A549 (cell line): ENCODE measurements around the gene DYNC2I2. TPM values are rescaled to one million over a fixed set of nuclear protein-coding genes. Genes with fewer than 3 reads are reported as not detected.

Experiments used
- ATAC-seq, 2 experiments: fragments of 200-7000 bp in 1 of 2; fragments of >200 bp in 1 of 2; cut with Nextera tagmentation in 1 of 2; cut with Tn5 transposase in 1 of 2; 3 replicates each; pipeline versions ENCODE4 v1.8.0 to v1.9.1; 2018 to 2020; ENCODE audit warnings: mild to moderate bottlenecking in 1 of 2, moderate library complexity in 1 of 2
- CTCF ChIA-PET: fragments of 300-600 bp; sonication (Branson Sonifier 250); formaldehyde crosslinking; extraction: SDS; loops from one replicate; lab custom pipeline; 2021; ENCODE audit warnings: antibody characterized with exemption, inconsistent platforms; lab: Yijun Ruan, JAX
- POLR2A ChIA-PET: fragments of 350-600 bp; formaldehyde crosslinking; extraction: SDS; loops from one replicate; lab custom pipeline; 2021; ENCODE audit warnings: antibody characterized with exemption, inconsistent platforms; lab: Yijun Ruan, JAX
- DNase-seq, 2 experiments: peaks; one replicate each; pipeline versions ENCODE4 v3.0.0 to v3.0.0-alpha.2; 2011 to 2016; ENCODE audit warnings: low read depth in 1 of 2, low spot score in 1 of 2
- FAIRE-seq: peaks from 2 replicates; lab custom pipeline; 2011; peaks lifted over from hg19 to GRCh38; lab: Jason Lieb, UNC
- H3K27ac ChIP-seq, 2 experiments: fragments of >200 bp; sonication (Bioruptor Twin); formaldehyde crosslinking; 3 replicates each; pipeline ENCODE4 v1.5.1; 2016 to 2017
- H3K4me1 ChIP-seq: fragments of >200 bp; sonication (Bioruptor Twin); formaldehyde crosslinking; 3 replicates; pipeline ENCODE4 v1.6.1; 2016
- H3K4me2 ChIP-seq: fragments of >200 bp; sonication (Bioruptor Twin); formaldehyde crosslinking; 3 replicates; pipeline ENCODE4 v1.6.1; 2016
- H3K4me3 ChIP-seq: fragments of >200 bp; sonication (Bioruptor Twin); formaldehyde crosslinking; 3 replicates; pipeline ENCODE4 v1.5.1; 2016
- H3K9me3 ChIP-seq: fragments of >200 bp; sonication (Bioruptor Twin); formaldehyde crosslinking; 3 replicates; pipeline ENCODE4 v1.6.1; 2016
- BHLHE40 ChIP-seq: IDR thresholded peaks from 2 replicates; pipeline ENCODE4 v1.6.1; 2012; ENCODE audit warnings: low read depth, low read length, inconsistent platforms
- CBX8 ChIP-seq: fragments of 200-600 bp; sonication (generic); IDR thresholded peaks from 2 replicates; pipeline ENCODE4 v1.6.1; 2016
- CEBPB ChIP-seq, 2 experiments: fragments of >200 bp in 1 of 2; sonication (Bioruptor Twin) in 1 of 2; formaldehyde crosslinking in 1 of 2; IDR thresholded peaks; 2 replicates each; pipeline ENCODE4 v1.6.1; 2012 to 2016
- CHD2 ChIP-seq: fragments of 150-350 bp; IDR thresholded peaks from 2 replicates; pipeline ENCODE4 v1.6.1; 2014; ENCODE audit warnings: low read length; ENCODE audit not compliant: partially characterized antibody
- EHF ChIP-seq: fragments of 250-450 bp; sonication (Bioruptor Pico); IDR thresholded peaks from 2 replicates; pipeline ENCODE4 v1.5.0; 2020; ENCODE audit warnings: mild to moderate bottlenecking
- EHMT2 ChIP-seq: fragments of 200-600 bp; sonication (generic); IDR thresholded peaks from 2 replicates; pipeline ENCODE4 v1.6.1; 2016; ENCODE audit warnings: antibody characterized with exemption, low read depth, mild to moderate bottlenecking, moderate library complexity
- FOSB ChIP-seq: fragments of 250-450 bp; sonication (Bioruptor Pico); IDR thresholded peaks from 2 replicates; pipeline ENCODE4 v1.5.0; 2020; ENCODE audit warnings: mild to moderate bottlenecking, moderate library complexity
- FOSL2 ChIP-seq, 2 experiments: fragments of 450-650 bp in 1 of 2; fragments of >200 bp in 1 of 2; sonication (Bioruptor Twin) in 1 of 2; formaldehyde crosslinking; IDR thresholded peaks; 2 replicates each; pipeline versions ENCODE4 v1.5.0 to v1.6.1; 2016 to 2020; ENCODE audit warnings: mild to moderate bottlenecking in 1 of 2, moderate library complexity in 1 of 2
- FOXS1 ChIP-seq: fragments of 250-450 bp; sonication (Bioruptor Pico); IDR thresholded peaks from 2 replicates; pipeline ENCODE4 v1.5.0; 2020; ENCODE audit warnings: mild to moderate bottlenecking, moderate library complexity
- GATA3 ChIP-seq: IDR thresholded peaks from 2 replicates; pipeline ENCODE4 v1.6.1; 2012; ENCODE audit warnings: borderline replicate concordance
- HEYL ChIP-seq: fragments of 250-450 bp; sonication (Bioruptor Pico); IDR thresholded peaks from 2 replicates; pipeline ENCODE4 v1.8.0; 2021; ENCODE audit warnings: mild to moderate bottlenecking, moderate library complexity
- HOXA7 ChIP-seq: fragments of 250-450 bp; sonication (Bioruptor Pico); IDR thresholded peaks from 2 replicates; pipeline ENCODE4 v1.5.0; 2020; ENCODE audit warnings: mild to moderate bottlenecking, moderate library complexity
- JUN ChIP-seq, 2 experiments: fragments of >200 bp; sonication (Bioruptor Twin); formaldehyde crosslinking; IDR thresholded peaks; 2 replicates in 1 of 2; 3 replicates in 1 of 2; pipeline ENCODE4 v1.6.1; 2016 to 2017
- KDM1A ChIP-seq: fragments of 200-600 bp; sonication (generic); IDR thresholded peaks from 2 replicates; pipeline ENCODE4 v1.6.1; 2016; ENCODE audit warnings: low read depth, mild to moderate bottlenecking
- MAFK ChIP-seq: fragments of 450-650 bp; IDR thresholded peaks from 2 replicates; pipeline ENCODE4 v1.6.1; 2014; ENCODE audit not compliant: partially characterized antibody
- MAZ ChIP-seq: fragments of 150-350 bp; IDR thresholded peaks from 2 replicates; pipeline ENCODE4 v1.6.1; 2014; ENCODE audit warnings: antibody characterized with exemption, low read depth, low read length, borderline replicate concordance
- NFE2L2 ChIP-seq: fragments of 150-350 bp; conservative IDR thresholded peaks from 2 replicates; pipeline ENCODE4 v1.6.1; 2014; ENCODE audit warnings: low read length
- POLR2AphosphoS2 ChIP-seq: conservative IDR thresholded peaks from 2 replicates; pipeline ENCODE4 v1.6.1; 2012; ENCODE audit warnings: low read length, improper control_type of control experiment, inconsistent platforms
- RARB ChIP-seq: fragments of 250-450 bp; sonication (Bioruptor Pico); IDR thresholded peaks from 2 replicates; pipeline ENCODE4 v1.8.0; 2021; ENCODE audit warnings: mild to moderate bottlenecking, moderate library complexity
- RCOR1 ChIP-seq: fragments of 150-350 bp; IDR thresholded peaks from 2 replicates; pipeline ENCODE4 v1.6.1; 2014; ENCODE audit warnings: antibody characterized with exemption, low read length, low read depth
- SMC3 ChIP-seq: fragments of >200 bp; sonication (Bioruptor Twin); formaldehyde crosslinking; IDR thresholded peaks from 3 replicates; pipeline ENCODE4 v1.6.1; 2018; ENCODE audit warnings: inconsistent platforms
- SREBF2 ChIP-seq: fragments of 450-650 bp; IDR thresholded peaks from 2 replicates; pipeline ENCODE4 v1.6.1; 2014; ENCODE audit warnings: mild to moderate bottlenecking, moderate library complexity
- TP53 ChIP-seq: fragments of 250-450 bp; sonication (Bioruptor Pico); IDR thresholded peaks from 2 replicates; pipeline ENCODE4 v1.5.0; 2021; ENCODE audit warnings: mild to moderate bottlenecking, moderate library complexity
- ZC3H11A ChIP-seq: fragments of 450-650 bp; IDR thresholded peaks from 2 replicates; pipeline ENCODE4 v1.6.1; 2014; ENCODE audit warnings: antibody characterized with exemption, mild to moderate bottlenecking
- ZFP36 ChIP-seq: fragments of 450-650 bp; IDR thresholded peaks from 2 replicates; pipeline ENCODE4 v1.6.1; 2014; ENCODE audit warnings: borderline replicate concordance; ENCODE audit not compliant: partially characterized antibody
- ZNF302 ChIP-seq: fragments of 250-450 bp; sonication (Bioruptor Pico); IDR thresholded peaks from 2 replicates; pipeline ENCODE4 v1.9.0; 2021; ENCODE audit warnings: inconsistent platforms, mild to moderate bottlenecking, moderate library complexity
- ZSCAN20 ChIP-seq: fragments of 250-450 bp; sonication (Bioruptor Pico); IDR thresholded peaks from 2 replicates; pipeline ENCODE4 v1.8.0; 2022; ENCODE audit warnings: mild to moderate bottlenecking, moderate library complexity
- WGBS: methylation state at CpG from one replicate; pipeline ENCODE4 v1.1.6; 2017; ENCODE audit errors: missing lambda C conversion rate; 5-methylcytosine and 5-hydroxymethylcytosine counted together
- polyA plus RNA-seq, 4 experiments: library from polyadenylated mRNA; depleted of rRNA in 3 of 4; stranded (reverse); fragments of >200 nt; fragmentation: RNase III in 1 of 4; extraction: RNeasy Plus Mini Kit Qiagen cat#74134 plus additional on column Dnase treatment in 1 of 4; gene quantifications; 2 replicates in 3 of 4; 3 replicates in 1 of 4; pipeline ENCODE4 v1.2.3, GENCODE V29; 2011 to 2017
- TF ChIP-seq, protein P1 (sequence below): fragments of 250-450 bp; sonication (Bioruptor Pico); IDR thresholded peaks from 2 replicates; pipeline ENCODE4 v1.5.0; 2020; ENCODE audit warnings: low read depth, mild to moderate bottlenecking, moderate library complexity
- TF ChIP-seq, protein P2 (sequence below): fragments of 150-350 bp; IDR thresholded peaks from 2 replicates; pipeline ENCODE4 v1.6.1; 2014; ENCODE audit warnings: low read depth, mild to moderate bottlenecking, low read length
- TF ChIP-seq, protein P3 (sequence below): fragments of >200 bp; sonication (Bioruptor Twin); formaldehyde crosslinking; IDR thresholded peaks from 3 replicates; pipeline ENCODE4 v1.6.1; 2016

The DYNC2I2 gene
- polyA plus RNA-seq, 2 of the 4 experiments (the other 2 are of a cell fraction), result 57.3 to 117 TPM

DNA sequence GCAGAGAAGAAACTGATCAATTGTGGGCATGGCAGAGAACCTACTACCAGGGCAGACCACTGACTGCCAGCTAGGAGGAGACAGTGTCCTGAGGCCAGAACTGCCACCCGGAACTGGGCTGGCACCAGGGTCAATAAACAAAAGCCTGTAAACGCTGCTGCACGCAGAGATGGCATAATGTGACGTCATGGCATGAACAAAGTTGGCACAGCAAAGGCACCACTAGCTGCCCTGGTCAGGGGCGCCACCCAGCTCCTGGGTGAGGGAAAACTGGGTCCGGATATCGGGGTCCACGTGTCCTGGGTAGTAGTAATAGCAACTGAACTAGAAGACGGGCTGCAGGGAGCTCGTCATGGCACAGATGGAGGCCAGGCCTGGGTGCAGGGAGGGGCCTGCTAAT is 32.1 kb downstream of the DYNC2I2 start:
- ChIA-PET POLR2A (interaction anchor here (1.0 kb wide), 1 partner anchor 71 kb away, joined by 3 read pairs; no protein-coding TSS in a partner anchor), CTCF (interaction anchor here (0.6 to 7.7 kb wide), 7 partner anchors 11 to 340 kb away, joined by 3 to 61 read pairs (median 4); no protein-coding TSS in a partner anchor)
- no peak for DNase-seq
- Histone ChIP-seq H3K4me1 (peaks cover 18% of the 10 kb centered on the region), H3K27ac (no peak overlapping the region), H3K4me3 (no peak overlapping the region), H3K4me2 (no peak overlapping the region), H3K9me3 (no peaks in the 10 kb centered on the region)
- FAIRE-seq, result no peak
- 90% methylated on average over 10 of the region's 10 CpGs for WGBS
- ATAC-seq, result no peak
- TF ChIP-seq CBX8, result no peak
- TF ChIP-seq ZFP36, result no peak
- no peak for TF ChIP-seq ZC3H11A
- no peak for TF ChIP-seq GATA3
- TF ChIP-seq HOXA7 (CRISPR knock-in tag), result no peak
- TF ChIP-seq SMC3, result no peak
- no peak for TF ChIP-seq CEBPB (IDR thresholded peaks at IDR 0.05)
- TF ChIP-seq BHLHE40, result no peak
- no peak for TF ChIP-seq EHF (CRISPR knock-in tag)
- TF ChIP-seq KDM1A, result no peak
- TF ChIP-seq TP53 (CRISPR knock-in tag), result no peak
- no peak for TF ChIP-seq FOXS1
- TF ChIP-seq FOSL2 (IDR thresholded peaks at IDR 0.05), result no peak
- TF ChIP-seq FOSL2 (CRISPR knock-in tag; IDR thresholded peaks at IDR 0.05), result no peak
- TF ChIP-seq RCOR1, result no peak
- TF ChIP-seq RARB, result no peak
- TF ChIP-seq, all 56 proteins: peak for 0

DNA sequence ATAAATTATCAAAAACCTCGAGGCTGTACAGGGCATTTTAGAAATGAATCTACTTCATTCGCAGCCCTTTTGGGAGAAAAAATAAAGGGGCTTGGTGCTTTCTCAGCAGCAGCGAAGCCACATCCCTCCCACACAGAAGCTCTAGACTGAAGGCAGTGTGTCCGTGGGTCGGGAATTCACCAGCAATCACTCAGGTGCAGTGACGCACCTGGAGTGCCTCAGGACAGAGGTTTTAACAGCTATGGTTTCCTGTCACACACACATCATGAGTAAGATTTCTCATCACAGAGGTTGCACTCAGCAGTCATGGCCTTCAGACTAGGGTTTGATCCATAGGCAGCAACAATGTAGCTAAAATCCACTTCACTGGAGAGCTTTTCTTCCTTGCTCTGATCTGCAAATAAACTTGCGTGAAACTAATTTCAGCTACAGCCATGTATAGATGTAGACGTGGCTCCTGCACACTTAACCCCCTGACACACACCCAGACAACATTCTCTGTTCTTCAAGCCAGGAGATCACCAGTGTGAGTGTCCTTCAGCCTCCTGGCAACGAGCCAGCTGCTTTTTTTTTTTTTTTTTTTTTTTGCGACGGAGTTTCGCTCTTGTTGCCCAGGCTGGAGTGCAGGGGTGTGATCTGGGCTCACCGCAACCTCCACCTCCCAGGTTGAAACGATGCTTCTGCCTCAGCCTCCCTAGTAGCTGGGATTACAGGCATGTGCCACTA is 34.8 kb downstream of the DYNC2I2 start:
- DNase-seq (no peak), ATAC-seq (no peak)
- H3K4me3 ChIP-seq, result no peak overlapping the region
- ChIA-PET POLR2A (interaction anchor here (1.0 kb wide), 1 partner anchor 70 kb away, joined by 3 read pairs; the partner anchor contains the start of gene SPTAN1), CTCF (interaction anchor here (0.6 to 7.7 kb wide), 5 partner anchors 10 to 112 kb away, joined by 3 to 61 read pairs (median 8); partner anchors contain the start of gene PKN3)
- H3K4me2 ChIP-seq, result no peak overlapping the region
- 81% methylated on average over 14 of the region's 14 CpGs for WGBS
- H3K27ac ChIP-seq, result no peak overlapping the region
- H3K4me1 ChIP-seq, result no peaks in the 10 kb centered on the region
- TF ChIP-seq POLR2AphosphoS2 (0 out of 2 replicates have a peak, but pooled peaks have one; percentile 67), MAZ (no peak), EHMT2 (no peak)
- TF ChIP-seq, all 56 proteins: peak for 1
- H3K9me3 ChIP-seq, result no peaks in the 10 kb centered on the region
- FAIRE-seq, result no peak

DNA sequence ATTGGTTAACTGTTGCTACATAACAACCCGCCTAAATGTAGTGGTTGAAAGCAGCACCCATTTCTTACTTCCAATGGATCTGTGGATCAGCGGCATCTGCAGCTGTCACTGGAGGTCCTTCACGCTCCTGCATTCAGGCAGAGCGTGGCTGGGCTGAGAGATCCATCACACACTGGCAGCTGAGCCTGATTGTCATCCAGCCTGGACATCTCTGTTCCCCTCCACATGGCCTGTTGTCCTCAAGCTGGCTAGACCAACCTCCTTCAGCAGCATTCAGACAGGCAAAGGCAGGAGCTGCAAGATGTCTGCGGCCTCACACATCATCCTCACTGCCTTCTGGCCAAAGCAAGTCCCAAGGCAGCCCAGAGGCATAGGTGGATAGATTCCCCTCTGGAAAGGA is 36.9 kb downstream of the DYNC2I2 start:
- ChIA-PET CTCF (interaction anchor here (1.2 to 7.7 kb wide), 2 partner anchors 8 to 16 kb away, joined by 3 to 61 read pairs; no protein-coding TSS in a partner anchor), POLR2A (no interaction called here)
- no peak overlapping the region for H3K4me2 ChIP-seq
- H3K9me3 ChIP-seq, result no peaks in the 10 kb centered on the region
- H3K27ac ChIP-seq, result no peak overlapping the region
- FAIRE-seq (no peak), ATAC-seq (no peak), DNase-seq (no peak)
- no peaks in the 10 kb centered on the region for H3K4me1 ChIP-seq
- H3K4me3 ChIP-seq, result no peak overlapping the region
- TF ChIP-seq SREBF2 (no peak), HEYL (CRISPR knock-in tag) (no peak), FOSB (no peak), CHD2 (no peak), JUN (IDR thresholded peaks at IDR 0.05) (no peak), ZSCAN20 (CRISPR knock-in tag) (no peak), NFE2L2 (no peak), HOXA7 (CRISPR knock-in tag) (no peak), MAFK (no peak), ZNF302 (CRISPR knock-in tag) (no peak)
- TF ChIP-seq, protein P1, sequence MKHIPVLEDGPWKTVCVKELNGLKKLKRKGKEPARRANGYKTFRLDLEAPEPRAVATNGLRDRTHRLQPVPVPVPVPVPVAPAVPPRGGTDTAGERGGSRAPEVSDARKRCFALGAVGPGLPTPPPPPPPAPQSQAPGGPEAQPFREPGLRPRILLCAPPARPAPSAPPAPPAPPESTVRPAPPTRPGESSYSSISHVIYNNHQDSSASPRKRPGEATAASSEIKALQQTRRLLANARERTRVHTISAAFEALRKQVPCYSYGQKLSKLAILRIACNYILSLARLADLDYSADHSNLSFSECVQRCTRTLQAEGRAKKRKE (CRISPR knock-in tag), result no peak
- TF ChIP-seq, protein P2, sequence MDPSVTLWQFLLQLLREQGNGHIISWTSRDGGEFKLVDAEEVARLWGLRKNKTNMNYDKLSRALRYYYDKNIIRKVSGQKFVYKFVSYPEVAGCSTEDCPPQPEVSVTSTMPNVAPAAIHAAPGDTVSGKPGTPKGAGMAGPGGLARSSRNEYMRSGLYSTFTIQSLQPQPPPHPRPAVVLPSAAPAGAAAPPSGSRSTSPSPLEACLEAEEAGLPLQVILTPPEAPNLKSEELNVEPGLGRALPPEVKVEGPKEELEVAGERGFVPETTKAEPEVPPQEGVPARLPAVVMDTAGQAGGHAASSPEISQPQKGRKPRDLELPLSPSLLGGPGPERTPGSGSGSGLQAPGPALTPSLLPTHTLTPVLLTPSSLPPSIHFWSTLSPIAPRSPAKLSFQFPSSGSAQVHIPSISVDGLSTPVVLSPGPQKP, result no peak
- TF ChIP-seq, protein P3, sequence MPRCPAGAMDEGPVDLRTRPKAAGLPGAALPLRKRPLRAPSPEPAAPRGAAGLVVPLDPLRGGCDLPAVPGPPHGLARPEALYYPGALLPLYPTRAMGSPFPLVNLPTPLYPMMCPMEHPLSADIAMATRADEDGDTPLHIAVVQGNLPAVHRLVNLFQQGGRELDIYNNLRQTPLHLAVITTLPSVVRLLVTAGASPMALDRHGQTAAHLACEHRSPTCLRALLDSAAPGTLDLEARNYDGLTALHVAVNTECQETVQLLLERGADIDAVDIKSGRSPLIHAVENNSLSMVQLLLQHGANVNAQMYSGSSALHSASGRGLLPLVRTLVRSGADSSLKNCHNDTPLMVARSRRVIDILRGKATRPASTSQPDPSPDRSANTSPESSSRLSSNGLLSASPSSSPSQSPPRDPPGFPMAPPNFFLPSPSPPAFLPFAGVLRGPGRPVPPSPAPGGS, result no peak
- WGBS, result 97% methylated on average over 4 of the region's 5 CpGs
